ENCODE results near the gene TXN. TPM values are rescaled to one million over a fixed set of nuclear protein-coding genes. Genes with fewer than 3 reads are reported as not detected.

TXN gene
- total RNA-seq, 2 donors from 2014 or later = 90.5 to 92.5 TPM

DNA sequence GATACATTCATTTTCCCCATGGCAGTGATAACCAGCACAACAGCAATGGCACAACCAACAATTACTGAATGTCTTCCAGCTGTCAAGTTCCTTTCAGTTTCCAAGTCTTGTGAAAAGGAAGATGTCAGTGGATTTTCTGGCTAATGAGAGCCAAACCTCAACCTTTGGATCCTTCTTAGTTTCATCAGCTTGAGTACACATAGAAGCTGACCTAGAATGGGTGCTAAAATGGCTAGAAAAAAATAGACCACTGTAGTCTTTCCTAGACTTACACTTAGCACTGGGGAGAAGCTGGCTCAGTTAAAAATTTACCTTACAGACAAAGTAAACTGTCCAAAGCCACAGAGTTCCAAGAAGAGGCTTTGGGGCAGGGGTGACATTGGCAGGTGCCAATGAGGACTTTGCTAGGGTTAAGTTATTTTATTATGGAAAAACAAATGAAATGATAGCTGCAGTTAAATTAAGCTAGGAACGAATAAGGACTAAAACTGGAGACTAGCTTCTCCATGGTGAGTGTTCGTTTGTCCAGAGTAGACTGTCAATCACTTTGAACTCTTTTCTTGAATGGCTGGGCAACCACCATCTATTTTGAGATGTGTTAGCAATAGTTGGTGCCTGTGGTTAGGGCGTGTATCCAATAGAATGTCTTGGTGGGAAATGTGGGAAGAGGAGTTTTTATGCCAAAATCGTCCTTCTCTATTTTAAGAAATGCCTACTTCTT, 25.9 kb upstream of the TXN start:
- Histone ChIP-seq H3K27ac (no peak overlapping the region), H3K36me3 (no peaks in the 10 kb centered on the region), H3K27me3 (no peaks in the 10 kb centered on the region), H3K4me3 (no peak overlapping the region), H3K4me1 (no peaks in the 10 kb centered on the region), H3K9me3 (no peaks in the 10 kb centered on the region)
- TF ChIP-seq, protein P1, sequence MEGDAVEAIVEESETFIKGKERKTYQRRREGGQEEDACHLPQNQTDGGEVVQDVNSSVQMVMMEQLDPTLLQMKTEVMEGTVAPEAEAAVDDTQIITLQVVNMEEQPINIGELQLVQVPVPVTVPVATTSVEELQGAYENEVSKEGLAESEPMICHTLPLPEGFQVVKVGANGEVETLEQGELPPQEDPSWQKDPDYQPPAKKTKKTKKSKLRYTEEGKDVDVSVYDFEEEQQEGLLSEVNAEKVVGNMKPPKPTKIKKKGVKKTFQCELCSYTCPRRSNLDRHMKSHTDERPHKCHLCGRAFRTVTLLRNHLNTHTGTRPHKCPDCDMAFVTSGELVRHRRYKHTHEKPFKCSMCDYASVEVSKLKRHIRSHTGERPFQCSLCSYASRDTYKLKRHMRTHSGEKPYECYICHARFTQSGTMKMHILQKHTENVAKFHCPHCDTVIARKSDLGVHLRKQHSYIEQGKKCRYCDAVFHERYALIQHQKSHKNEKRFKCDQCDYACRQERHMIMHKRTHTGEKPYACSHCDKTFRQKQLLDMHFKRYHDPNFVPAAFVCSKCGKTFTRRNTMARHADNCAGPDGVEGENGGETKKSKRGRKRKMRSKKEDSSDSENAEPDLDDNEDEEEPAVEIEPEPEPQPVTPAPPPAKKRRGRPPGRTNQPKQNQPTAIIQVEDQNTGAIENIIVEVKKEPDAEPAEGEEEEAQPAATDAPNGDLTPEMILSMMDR (IDR thresholded peaks at IDR 0.05) = no peak
- no peak for DNase-seq (ENCODE audit: low spot score)

DNA sequence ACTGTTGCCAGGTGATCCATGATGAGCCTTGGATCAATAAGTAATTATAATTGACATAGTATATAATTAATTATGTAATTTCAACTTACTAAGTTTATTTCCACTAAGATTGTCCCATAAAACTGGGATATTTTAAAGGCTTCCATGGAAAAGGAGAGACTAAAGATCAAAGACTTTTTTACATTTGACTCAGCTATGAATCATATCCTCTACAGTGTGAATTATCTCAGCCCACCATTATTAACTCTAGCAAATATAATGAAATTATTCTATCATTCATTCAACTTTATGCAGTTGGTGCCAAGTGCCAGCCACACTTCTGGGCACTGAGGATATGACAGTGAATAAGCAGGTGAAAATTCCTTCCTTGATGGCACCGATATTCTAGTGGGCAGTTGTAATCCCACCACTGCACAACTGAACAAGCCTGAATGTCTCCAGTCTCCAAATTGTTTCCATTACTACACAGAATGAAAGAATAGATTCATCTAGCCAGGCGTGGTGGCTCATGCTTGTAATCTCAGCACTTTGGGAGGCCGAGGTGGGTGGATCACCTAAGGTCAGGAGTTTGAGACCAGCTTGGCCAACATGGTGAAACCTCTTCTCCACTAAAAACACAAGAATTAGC, 21.9 kb upstream of the TXN start:
- no peaks in the 10 kb centered on the region for H3K4me1 ChIP-seq
- H3K27me3 ChIP-seq = no peaks in the 10 kb centered on the region
- H3K9me3 ChIP-seq = no peaks in the 10 kb centered on the region
- no peak overlapping the region for H3K27ac ChIP-seq
- H3K4me3 ChIP-seq = no peak overlapping the region
- H3K36me3 ChIP-seq = no peaks in the 10 kb centered on the region
- TF ChIP-seq, protein P1 (IDR thresholded peaks at IDR 0.05) = no peak
- DNase-seq (ENCODE audit: low spot score) = no peak

DNA sequence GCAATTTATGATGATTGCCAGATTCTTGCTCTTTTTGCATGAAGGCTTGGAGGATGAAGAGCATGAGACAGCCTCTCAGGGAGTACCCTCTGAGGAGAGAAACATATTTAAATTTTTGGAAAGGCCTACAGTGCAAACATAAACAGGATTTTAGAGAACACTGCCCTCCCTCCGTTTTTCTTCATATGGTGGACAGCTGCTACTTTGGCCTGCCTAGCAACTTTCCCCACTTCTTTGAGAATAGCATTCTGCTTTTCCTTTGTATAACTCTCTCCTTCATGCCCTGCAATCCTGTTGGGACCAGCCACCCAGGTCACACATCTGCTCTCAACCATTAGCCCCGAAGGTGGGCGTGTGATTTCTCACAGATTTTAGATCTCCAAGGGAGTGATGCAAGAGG, 20.5 kb upstream of the TXN start:
- Histone ChIP-seq H3K27me3 (no peaks in the 10 kb centered on the region), H3K4me3 (no peak overlapping the region), H3K27ac (no peak overlapping the region), H3K4me1 (no peaks in the 10 kb centered on the region), H3K36me3 (no peaks in the 10 kb centered on the region), H3K9me3 (no peaks in the 10 kb centered on the region)
- TF ChIP-seq, protein P1 (IDR thresholded peaks at IDR 0.05) = no peak
- no peak for DNase-seq (ENCODE audit: low spot score)

DNA sequence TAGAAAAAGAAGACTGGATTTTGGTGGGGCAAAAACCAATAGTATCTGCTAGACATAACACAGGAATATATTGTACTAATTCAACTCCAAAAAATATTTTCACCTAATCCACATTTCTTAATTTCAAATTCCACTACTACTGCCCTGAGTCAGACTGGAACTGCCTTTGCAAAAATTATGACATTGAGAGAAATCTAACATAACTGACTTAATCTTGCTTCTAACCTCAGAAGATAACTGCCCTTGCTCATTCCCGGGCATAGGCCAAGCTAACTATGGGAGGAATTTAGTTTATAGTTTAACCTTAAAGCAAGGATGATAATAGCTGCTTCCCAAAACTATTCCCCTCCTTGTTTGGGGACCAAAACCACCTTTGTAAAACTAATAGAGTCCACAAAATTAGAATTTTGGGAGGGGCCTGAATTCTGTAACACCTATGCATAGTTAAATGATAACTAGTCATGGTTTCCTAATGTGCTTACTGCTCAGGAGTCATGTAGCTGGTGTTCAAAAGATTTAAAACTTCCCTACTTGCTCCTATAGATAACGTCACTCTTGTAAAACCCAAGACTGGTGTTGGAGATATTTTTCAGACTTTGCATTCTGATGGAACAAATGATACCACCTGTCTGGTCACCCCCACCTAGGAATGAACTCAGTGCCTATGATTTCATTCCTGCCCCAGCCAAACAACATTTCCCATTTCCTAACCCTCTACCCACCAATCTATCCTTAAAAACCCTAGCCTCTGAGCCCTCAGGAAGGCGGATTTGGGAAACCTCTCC, 14.1 kb upstream of the TXN start:
- Histone ChIP-seq H3K4me3 (no peak overlapping the region), H3K27ac (no peak overlapping the region), H3K36me3 (no peaks in the 10 kb centered on the region), H3K9me3 (no peaks in the 10 kb centered on the region), H3K27me3 (no peaks in the 10 kb centered on the region), H3K4me1 (no peaks in the 10 kb centered on the region)
- DNase-seq (ENCODE audit: low spot score) = no peak
- TF ChIP-seq, protein P1 (IDR thresholded peaks at IDR 0.05) = no peak

DNA sequence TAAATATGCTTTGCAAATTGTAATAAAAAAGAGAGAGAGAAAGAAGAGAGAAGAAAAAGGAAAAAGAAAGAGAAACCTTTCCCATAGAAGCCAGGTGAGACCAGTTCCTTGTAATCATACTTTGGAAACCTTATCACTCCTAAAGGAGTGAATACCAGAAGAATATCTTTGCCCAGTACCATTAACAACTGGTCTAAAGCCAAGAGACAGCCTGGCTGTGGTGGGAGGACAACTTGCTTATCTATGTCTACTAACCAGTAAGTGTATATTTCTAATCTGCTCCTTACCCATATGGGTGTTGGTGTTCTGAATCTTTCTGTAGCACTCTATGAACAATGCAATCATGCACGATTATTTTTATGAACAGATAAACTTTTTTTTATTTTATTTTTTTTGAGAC, 10.5 kb upstream of the TXN start:
- H3K27me3 ChIP-seq = no peaks in the 10 kb centered on the region
- DNase-seq (ENCODE audit: low spot score) = no peak
- no peak overlapping the region for H3K27ac ChIP-seq
- H3K4me1 ChIP-seq = no peaks in the 10 kb centered on the region
- H3K4me3 ChIP-seq = no peak overlapping the region
- TF ChIP-seq, protein P1 (IDR thresholded peaks at IDR 0.05) = no peak
- H3K36me3 ChIP-seq = no peaks in the 10 kb centered on the region
- H3K9me3 ChIP-seq = no peaks in the 10 kb centered on the region

Data from right atrium auricular region (tissue), 2 donors.